Daoy (cell line): ENCODE data around the gene TMEM150A. TPM values are rescaled to one million over a fixed set of nuclear protein-coding genes. Genes with fewer than 3 reads are reported as not detected.
"Not testable (repeated sequence)": the region's sequence is repeated elsewhere in the genome, so short reads cannot be mapped to it uniquely, and the experiment has no call there.

Experiments used
- DNase-seq: peaks from one replicate; pipeline ENCODE4 v3.0.0-alpha.2; 2015; ENCODE audit warnings: low read depth
- total RNA-seq: library from RNA; depleted of rRNA; stranded (reverse); fragments of >200 nt; shearing (Covaris generic); gene quantifications from 2 replicates; pipeline ENCODE4 v1.2.3, GENCODE V29; 2014; rRNA removed

Gene TMEM150A
- total RNA-seq = 0.65 and 4.0 TPM in 2 replicates

GRCh38 chr2:85602476-85603234 is at the start of gene TMEM150A:
TSS of gene TMEM150A (minus strand) at chr2:85602698. CDS start at chr2:85601948, 750 bp downstream.
- DNase-seq = peak; percentile 93

- DNase-seq = no peak
Observed at GRCh38 chr2:85652056-85652455, 49.6 kb upstream of the TMEM150A start.

GRCh38 chr2:85651097-85651496 is 48.6 kb upstream of the TMEM150A start:
- no peak for DNase-seq

GRCh38 chr2:85650456-85650855 is 48.0 kb upstream of the TMEM150A start:
- DNase-seq = no peak

GRCh38 chr2:85649201-85650190 is 47.0 kb upstream of the TMEM150A start:
- no peak for DNase-seq

GRCh38 chr2:85648619-85649018 is 46.1 kb upstream of the TMEM150A start:
- no peak for DNase-seq

- no peak for DNase-seq
Observed at GRCh38 chr2:85647823-85648526, 45.5 kb upstream of the TMEM150A start.

- no peak for DNase-seq
Observed at GRCh38 chr2:85646166-85646565, 43.7 kb upstream of the TMEM150A start.

GRCh38 chr2:85644909-85645308 is 42.4 kb upstream of the TMEM150A start:
- DNase-seq = no peak

- no peak for DNase-seq
Observed at GRCh38 chr2:85642725-85643124, 40.2 kb upstream of the TMEM150A start.

GRCh38 chr2:85635636-85636035 is 33.1 kb upstream of the TMEM150A start:
- DNase-seq = no peak

GRCh38 chr2:85635011-85635410 is 32.5 kb upstream of the TMEM150A start:
- DNase-seq = no peak

- DNase-seq = no peak
Observed at GRCh38 chr2:85631316-85631715, 28.8 kb upstream of the TMEM150A start.

- DNase-seq = no peak
Observed at GRCh38 chr2:85628658-85629057, 26.2 kb upstream of the TMEM150A start.

- no peak for DNase-seq
Observed at GRCh38 chr2:85623991-85624390, 21.5 kb upstream of the TMEM150A start.

- no peak for DNase-seq
Observed at GRCh38 chr2:85621338-85621737, 18.8 kb upstream of the TMEM150A start.

GRCh38 chr2:85619617-85620016 is 17.1 kb upstream of the TMEM150A start:
- no peak for DNase-seq

GRCh38 chr2:85617723-85618122 is 15.2 kb upstream of the TMEM150A start:
- not testable (repeated sequence) for DNase-seq

GRCh38 chr2:85615413-85615728 is 12.9 kb upstream of the TMEM150A start:
- no peak for DNase-seq

GRCh38 chr2:85614757-85615156 is 12.3 kb upstream of the TMEM150A start:
- not testable (repeated sequence) for DNase-seq

- DNase-seq = no peak
Observed at GRCh38 chr2:85613717-85614515, 11.4 kb upstream of the TMEM150A start.
